D721Med (cell line): ENCODE measurements around the gene LRRN3.

ENCODE experiments used
- DNase-seq: peaks from one replicate; pipeline ENCODE4 v3.0.0; 2011; ENCODE audit warnings: low spot score; ENCODE audit not compliant: insufficient read length
- FAIRE-seq: peaks from 2 replicates; lab custom pipeline; 2011; peaks lifted over from hg19 to GRCh38; lab: Jason Lieb, UNC
- CTCF ChIP-seq: IDR thresholded peaks from 2 replicates; pipeline ENCODE4 v1.5.1; 2012; ENCODE audit warnings: mild to moderate bottlenecking, control low read depth; ENCODE audit not compliant: insufficient read depth; ENCODE audit errors: missing control alignments

The LRRN3 gene

DNA sequence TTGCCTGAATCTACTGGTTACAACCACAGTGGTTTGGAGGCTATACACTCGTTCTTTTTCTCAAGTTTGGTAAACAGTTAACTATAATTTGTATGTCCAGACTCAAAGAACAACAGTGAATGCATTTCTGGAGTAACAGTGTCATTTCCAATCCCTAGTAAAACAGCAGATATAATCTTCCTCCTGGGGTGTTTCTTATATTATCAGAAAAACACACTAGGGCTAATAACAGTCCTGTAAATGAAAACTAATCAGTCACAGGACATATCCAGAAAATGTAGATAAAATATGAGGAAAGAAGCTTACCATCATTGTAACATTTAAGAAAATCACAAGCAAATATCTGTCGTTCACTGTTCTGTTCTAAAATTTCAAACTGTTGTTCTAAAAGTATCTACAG, 82.6 kb downstream of the LRRN3 start:
- FAIRE-seq (no peak), DNase-seq (no peak)
- no peak for TF ChIP-seq CTCF

DNA sequence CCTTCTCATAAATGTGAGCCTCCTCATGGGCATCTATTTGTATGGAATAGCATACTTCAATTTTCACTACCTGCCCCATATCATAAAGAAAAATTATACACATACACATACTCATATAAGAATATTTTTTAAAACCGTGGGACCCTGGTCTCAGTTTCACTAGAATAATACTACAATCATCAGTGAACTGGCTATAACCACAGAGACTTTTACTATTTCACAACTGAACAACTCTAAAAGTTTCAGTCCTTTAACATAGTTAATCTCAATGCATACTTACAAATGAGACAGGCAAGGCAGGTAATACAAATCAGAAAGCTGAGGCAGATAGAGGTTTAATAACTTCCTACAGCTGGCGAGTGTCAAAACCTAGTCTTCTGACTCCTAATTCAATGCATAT, 83.1 kb downstream of the LRRN3 start:
- no peak for DNase-seq
- no peak for FAIRE-seq
- TF ChIP-seq CTCF = no peak

- DNase-seq = no peak
- FAIRE-seq = no peak
- TF ChIP-seq CTCF = no peak
Observed at GRCh38 chr7:111174510-111174909, 83.6 kb downstream of the LRRN3 start.
